HL-60 (cell line): ENCODE results near the gene NUSAP1.

Experiments used
- POLR2AphosphoS5 ChIP-seq: IDR thresholded peaks from 2 replicates; pipeline ENCODE4 v1.6.1; 2012; ENCODE audit warnings: low read depth
- TF ChIP-seq, protein P1 (sequence below): IDR thresholded peaks from one replicate; pipeline ENCODE4 v1.5.1; 2011; ENCODE audit warnings: low read length, control low read depth, inconsistent platforms; ENCODE audit not compliant: insufficient read depth

DNA sequence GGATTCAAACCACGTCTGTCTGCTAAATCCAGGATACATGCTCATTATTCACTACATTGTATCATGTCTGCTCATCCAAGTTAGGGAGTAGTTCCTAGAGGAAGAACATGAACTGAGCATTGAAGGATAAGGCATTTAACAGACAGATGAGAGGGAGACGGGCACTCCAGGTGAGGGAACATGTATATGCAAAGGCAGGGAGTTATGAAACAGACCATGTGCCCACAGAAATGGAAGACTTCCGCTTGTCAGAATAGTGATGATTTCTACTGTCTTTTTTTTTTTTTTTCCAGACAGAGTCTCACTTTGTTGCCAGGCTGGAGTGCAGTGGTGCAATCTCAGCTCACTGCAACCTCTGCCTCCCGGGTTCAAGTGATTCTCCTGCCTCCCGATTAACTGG, 74.7 kb downstream of the NUSAP1 start:
- TF ChIP-seq, protein P1, sequence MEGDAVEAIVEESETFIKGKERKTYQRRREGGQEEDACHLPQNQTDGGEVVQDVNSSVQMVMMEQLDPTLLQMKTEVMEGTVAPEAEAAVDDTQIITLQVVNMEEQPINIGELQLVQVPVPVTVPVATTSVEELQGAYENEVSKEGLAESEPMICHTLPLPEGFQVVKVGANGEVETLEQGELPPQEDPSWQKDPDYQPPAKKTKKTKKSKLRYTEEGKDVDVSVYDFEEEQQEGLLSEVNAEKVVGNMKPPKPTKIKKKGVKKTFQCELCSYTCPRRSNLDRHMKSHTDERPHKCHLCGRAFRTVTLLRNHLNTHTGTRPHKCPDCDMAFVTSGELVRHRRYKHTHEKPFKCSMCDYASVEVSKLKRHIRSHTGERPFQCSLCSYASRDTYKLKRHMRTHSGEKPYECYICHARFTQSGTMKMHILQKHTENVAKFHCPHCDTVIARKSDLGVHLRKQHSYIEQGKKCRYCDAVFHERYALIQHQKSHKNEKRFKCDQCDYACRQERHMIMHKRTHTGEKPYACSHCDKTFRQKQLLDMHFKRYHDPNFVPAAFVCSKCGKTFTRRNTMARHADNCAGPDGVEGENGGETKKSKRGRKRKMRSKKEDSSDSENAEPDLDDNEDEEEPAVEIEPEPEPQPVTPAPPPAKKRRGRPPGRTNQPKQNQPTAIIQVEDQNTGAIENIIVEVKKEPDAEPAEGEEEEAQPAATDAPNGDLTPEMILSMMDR, result no peak
- no peak for TF ChIP-seq POLR2AphosphoS5
